Amniotic epithelial cell (primary cell): ENCODE measurements around the gene SCTR.

Source experiments
- DNase-seq: peaks from one replicate; pipeline ENCODE4 v3.0.0-alpha.2; 2010; ENCODE audit warnings: low read depth

The SCTR gene

DNA sequence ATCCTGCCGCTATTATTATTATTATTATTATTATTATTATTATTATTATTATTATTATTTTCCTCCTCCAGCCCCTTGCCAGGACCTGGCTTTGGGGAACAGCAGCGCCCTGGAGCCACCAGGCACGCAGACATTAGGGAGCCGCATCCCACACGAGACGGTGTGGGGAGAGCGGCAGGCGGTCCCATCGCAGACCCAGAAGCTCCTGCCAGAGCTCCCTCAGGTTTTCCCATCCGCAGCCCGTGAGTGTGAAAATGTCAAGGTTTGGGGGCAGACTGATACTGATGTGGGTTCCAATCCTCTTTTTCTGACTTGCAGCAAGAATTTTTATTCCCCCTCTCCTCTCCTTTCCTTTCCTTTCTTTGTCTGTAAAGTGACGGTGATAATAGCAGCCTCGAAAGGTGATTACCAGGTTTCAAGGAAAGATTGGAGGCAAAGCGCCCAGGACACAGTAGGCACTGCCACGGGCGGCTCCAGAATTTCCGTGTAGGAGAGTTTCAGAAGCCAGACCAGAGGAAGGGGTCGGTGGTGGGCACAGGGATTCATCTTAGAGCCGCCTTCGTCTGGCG lies 816 bp downstream of the SCTR start:
- DNase-seq = no peak

DNA sequence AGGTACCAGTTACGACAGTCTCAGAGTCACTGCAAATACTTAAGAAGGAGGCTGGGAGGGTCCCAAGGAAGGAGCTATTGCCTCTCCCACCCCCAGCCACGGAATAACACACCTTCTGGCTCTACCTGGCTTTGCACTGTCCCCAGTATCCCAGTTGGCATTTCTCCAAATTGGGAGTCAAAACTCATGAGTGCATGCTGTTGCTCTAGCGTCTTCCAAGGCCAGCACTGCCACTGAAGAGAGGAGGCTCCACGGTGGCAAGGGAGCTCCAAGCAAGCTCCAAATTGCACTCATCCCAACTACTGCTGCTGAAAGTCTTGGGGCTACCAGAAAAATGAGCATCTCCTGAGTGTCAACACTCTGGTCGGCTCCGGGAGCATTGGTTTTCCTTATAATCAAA lies 1.6 kb downstream of the SCTR start:
- DNase-seq = no peak

DNA sequence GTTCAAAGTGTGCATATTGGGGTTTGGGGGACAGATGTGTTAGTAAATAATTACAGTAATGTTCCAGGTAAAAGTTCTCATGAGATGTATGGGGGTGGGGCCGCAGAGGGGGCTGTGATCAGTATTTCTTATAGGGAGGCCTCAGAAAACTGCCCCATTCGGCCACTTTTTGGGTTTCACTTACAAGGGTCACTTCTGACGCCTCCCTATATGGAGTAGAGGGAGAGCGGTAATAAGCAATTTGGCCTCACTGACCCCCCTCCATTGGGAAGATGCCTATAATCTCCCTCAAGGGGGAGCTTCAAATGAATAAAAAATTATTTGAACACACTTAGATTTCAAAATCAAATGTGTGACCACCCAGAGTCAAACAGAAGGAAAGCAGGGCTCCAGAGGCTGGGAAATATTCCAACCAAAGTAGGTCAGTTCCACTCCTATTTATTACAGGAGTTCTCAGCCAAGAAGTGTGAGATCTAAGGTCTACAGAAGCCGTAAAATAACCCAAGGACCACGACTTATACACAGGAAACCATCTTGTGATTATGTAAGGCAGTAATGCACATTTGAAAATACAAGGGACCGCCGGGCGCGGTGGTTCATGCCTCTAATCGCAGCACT lies 2.7 kb downstream of the SCTR start:
- DNase-seq = no peak

DNA sequence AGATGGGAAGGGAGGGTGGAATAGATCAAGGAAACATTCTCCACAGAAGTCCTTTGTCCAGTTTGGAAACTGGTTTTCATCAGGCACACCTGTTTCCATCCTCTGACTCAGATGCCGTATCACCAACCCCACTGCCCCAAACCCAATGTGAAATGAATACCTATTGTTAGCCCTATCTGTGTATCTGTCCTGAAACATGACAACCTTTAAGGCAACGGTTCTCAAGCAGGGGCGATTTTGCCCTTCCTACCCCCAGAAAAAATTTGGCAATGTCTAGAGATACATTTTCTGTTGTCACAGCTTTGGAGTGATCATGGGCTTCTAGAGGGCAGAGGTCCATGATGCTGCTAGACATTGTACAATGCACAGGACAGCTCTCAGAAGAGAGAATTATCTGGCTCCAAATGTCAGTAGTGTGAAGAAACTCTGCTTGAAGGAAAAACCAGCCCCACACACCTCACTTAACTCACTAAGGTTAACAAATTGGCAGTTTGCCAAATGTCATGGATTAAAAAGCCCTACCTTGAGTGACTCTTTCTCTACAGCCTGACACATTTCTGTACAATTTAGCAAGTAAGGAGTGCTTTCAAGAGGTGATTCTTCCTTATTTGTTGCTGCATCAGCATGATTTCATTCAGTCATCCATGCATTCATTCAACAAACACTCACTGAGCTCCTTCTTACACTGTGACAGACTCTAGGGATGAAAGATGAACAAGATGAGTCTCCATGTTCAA lies 3.4 kb downstream of the SCTR start:
- DNase-seq = no peak

DNA sequence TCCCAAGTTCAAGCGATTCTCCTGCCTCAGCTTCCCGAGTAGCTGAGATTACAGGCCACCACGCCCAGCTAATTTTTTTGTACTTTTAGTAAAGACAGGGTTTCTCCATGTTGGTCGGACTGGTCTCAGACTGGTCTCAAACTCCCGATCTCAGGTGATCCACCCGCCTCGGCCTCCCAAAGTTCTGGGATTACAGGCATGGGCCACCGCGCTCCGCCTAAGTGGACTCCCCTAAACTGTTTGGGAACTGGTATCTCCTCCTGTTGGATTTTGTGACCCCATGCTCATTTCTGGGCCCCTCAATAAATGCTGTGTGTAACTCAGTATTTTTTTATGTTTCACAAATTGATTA lies 5.2 kb downstream of the SCTR start:
- no peak for DNase-seq

DNA sequence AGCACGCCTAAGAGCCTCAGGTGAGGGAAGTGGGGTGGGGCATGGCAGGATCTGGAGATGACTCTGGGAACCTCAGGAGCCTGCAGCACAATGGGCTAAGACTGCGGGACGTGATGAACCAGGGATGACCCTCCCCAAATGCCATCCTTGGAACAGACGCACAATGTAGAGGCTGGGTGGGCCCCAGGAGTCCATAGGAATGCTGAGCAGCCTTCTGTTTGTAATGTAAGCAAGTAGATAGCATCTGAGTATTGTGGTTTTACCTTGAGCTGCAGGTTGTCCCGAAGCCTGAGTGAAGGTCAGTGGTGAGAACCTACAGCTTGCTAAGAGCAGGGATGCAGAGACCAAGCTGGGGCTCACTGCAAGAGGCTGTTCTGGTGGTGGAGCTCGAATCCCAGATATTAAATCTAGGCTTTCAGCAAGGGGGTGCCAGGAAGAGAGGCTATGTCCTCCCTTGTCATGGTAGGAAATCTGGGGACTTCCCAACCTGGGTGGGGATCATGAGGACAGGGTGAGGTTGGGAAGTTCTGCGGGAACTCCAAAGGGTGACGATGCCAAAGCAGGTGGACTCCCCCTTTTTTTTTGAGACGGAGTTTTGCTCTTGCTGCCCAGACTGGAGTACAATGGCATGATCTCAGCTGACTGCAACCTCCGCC lies 5.8 kb downstream of the SCTR start:
- no peak for DNase-seq

DNA sequence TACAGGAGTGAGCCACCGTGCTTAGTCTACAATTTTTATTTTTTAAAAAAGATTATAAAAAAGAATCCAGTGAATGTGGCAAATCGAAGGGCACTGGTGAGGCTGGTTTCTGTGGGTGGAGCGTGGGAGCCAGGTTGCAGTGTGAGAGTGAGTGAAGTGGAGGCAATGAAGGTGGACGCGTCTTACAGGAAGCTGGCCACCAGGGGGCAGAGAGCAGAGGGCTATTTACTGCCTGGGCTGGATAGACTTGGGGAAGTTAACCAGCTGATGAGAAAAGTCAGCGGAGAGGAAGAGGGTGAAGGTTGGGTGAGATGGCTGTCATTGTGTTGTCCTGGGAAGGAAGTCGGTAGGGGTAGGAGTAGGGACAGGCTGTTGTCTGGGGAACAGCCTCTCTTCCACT lies 6.8 kb downstream of the SCTR start:
- DNase-seq = peak; percentile 60

DNA sequence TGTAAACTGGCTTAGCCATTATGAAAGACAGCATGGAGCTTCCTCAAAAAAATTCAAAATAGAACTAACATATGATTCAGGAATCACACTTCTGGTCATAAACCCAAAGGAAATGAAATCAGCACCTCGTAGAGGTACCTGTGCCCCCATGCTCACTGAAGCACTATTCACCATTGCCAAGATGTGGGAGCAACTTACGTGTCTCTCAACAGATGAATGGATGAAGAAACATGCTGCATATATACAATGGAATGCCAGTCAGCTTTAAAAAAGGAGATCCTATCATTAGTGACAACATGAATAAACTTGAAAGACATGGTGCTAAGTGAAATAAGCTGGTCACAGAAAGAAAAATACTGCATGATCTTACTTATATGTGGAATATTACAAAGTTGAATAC lies 8.2 kb downstream of the SCTR start:
- DNase-seq = no peak

DNA sequence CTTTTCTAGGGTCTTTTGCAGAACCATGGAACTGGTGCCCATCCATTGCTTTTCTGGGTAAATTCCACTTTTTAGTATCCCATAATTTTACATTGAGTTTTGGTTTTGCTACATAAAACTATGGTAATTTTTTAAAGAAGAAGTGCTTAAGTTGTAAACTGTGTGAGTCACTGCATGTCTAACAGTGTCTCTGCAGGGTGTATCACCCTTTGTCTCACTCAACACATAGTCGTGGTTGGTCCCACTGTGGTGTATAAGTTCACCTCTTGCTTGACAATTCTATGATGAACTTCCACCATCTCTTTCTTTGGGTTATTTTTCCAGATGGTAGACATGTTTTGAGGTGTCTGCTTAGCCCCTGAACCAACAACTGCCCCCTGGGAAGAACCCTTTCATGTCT lies 10.5 kb downstream of the SCTR start:
- DNase-seq = no peak

DNA sequence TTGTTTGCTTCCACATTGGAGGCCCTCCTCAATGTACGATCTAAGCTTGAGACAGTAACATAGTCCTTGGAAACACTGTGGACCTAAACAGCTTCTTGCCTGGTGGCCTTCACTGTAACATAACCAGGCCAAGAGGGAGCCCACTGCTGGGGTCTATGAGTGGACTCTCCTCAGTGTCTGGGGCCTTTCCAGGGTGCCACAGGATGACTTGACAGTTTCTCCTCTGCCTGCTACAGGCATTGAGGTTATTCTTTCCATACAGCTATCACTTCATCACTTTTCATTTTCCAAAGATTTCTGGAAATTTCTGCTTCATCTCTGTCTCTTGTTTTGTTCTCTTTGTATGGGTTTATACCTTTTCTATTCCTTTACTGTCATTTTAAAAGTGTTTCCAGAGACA lies 11.3 kb downstream of the SCTR start:
- DNase-seq = no peak

DNA sequence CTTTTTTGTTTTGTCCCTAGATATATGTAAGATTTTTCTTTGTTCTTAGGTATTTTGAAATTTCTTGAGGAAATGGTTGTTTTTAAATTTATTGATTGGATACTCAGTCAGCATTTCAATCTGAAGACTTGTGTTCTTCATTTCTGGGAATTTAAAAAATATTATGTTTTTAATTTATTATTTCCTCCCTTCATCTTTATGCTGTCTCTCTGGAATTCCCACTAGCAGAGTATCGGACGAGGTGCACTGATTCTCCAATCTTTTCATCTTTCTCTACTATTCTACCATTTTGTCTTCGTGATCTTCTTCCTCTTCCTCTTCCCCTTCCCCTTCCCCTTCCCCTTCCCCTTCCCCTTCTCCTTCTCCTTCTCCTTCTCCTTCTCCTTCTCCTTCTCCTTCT lies 12.3 kb downstream of the SCTR start:
- no peak for DNase-seq

DNA sequence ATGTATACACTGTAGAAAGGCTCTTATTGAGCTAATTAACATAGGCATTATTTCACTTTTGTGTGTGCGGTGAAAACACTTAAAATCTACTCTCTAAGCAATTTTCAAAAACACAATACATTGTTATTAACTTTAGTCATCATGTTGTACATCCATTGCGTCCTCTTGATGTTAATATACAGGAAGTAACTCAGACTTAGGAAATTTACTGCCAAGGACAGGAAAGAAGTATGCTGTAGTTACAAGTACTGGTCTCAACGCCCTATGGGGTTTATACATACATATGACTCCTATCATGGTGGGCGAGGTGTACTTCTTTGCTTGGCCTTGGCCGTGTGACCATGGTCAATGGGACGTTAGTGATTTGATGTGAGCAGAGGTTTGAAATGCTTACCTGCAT lies 15.5 kb downstream of the SCTR start:
- no peak for DNase-seq

DNA sequence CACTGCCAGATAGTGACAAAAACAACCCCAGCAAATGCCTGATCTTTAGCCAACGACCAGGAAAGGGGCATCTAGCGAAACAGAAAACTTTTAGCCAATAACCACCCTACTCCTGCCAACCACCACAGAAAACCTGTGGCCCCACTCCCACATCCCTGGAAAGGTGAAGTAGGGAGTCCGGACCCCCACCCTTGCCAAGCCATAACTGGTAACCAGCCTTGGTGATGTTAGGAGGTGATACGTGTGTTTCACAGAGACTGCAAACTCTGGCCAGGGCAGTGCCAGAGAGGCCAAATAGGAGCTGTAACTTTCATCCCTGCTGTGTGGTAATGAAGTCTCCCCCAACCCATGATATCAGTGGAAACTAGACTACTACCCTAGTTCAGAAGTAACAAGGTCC lies 27.6 kb downstream of the SCTR start:
- no peak for DNase-seq

DNA sequence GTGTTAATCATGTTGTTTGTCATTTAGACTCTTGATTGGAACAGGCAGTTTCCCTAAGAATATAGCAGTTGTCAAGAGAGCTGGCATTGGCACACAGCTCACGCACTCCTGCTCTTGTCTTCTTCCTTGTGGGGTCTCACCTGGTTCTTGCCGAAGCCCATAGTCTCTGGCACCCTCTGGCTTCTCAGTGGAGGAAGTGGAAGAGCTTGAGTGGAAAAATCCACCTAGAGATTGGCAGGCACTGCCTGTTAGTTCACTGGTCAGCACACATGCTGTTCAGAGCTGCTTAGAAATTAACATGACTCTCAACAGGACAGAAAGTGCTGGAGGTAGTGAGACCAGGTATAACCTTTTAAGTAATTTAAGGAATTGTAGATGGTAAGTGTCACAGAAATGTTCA lies 28.3 kb downstream of the SCTR start:
- DNase-seq = no peak

DNA sequence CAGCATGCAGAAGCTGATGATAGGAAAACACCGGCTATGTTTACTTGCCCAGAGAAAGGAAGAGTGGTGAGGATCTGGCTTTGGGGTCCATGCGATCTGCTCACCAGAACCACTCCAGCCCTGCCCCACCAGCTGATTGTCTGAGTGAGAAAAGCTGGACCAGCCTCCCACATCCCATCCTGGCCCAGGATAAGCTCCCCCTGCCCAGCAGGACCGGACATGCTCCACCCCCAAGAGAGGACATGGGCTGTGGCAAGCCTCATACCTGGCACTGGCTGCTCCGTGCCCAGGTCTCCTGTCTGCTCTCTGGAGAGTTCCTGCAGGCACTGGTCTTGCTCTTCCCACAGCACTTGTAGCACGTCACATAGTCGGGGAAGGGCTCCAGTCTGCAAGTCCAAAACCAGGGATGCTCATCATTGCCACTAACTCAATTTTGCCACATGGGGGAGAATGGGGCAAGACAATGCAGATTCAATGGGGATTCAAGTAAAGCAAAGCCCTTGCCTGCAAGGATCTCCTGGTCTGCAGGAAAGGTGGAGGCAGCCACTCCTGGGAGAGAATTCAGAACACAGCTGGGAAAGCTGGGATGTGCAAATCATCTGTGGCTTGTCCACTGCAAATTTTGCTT lies 30.0 kb downstream of the SCTR start:
- no peak for DNase-seq

DNA sequence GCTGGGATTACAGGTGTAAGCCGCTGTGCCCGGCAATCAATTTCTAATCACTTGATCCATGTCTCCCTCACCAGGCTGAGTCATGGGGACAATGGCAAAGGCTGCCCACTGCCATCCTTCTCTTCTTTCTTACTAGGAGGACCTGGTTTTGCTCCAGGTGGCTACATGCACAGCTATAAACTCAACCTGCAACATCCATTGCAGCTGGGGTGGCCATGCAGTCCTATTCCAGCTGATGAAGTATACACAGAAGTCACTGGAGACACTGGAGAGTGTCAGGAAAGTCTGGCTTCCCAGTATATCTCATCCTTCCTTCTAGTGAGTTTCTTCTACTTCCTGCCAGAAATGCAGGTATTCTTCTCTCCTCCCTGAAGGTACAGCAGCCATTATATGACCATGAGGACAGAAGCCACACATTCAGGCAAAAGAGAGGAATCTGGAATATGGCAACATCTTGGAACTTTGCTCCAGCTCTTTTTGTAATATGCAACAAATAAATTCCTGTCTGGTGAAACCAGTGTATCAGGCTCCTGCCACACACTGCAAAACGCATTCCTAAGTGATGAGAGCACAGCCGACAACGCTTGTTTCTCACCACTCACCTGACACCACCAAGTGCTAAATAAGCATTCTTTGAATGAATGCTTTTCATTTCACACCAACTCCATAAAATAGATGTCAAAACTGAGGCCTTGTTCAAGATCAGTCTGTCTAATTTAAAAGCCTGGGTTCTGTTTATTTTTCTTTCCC lies 32.3 kb downstream of the SCTR start:
- DNase-seq = peak; percentile 93

DNA sequence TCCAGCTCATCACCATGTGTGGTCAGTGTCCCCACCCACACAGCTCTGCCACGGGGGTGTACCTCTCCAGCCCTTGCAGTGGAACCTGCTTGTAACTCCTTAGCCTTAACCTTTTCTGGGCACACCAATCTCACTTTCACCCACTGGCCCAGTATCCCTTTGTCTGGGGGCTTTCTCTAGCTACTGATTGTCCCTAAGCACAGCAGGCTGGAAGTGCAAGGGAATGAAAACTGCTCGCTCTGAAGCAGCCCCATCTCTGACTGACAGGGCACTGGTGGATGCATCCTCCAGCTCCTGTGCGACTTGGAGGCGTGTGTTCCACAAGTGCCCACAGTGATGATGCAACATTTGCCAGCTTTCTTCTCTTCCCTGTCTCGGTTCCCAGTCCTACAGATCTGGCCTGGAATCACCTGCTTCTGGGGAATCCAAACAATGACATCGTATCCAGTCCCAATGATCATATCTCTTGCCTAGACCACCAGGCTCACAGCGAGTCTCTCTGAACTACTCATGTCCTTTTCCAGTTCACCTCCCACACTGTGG lies 33.6 kb downstream of the SCTR start:
- peak; percentile 20 for DNase-seq

DNA sequence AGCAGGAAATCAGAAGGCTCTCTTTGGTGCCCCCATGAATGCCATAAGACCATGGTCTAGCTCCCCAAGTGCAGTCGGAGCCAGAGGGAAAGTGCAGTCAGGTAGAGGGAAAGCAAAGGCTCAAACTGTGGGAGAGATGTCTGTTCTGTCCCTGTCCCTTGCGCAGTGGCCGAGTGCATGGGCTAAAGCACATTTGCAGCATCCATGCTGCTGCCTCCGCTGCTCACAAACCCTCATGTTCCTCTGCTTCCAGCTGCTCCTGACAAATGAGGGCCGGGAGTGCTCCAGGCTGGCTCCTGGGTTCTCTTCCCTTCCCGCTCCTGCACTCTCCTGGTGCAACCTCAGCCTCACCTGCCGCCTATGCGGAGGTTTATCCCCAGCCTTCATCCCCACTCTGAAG lies 34.2 kb downstream of the SCTR start:
- no peak for DNase-seq

DNA sequence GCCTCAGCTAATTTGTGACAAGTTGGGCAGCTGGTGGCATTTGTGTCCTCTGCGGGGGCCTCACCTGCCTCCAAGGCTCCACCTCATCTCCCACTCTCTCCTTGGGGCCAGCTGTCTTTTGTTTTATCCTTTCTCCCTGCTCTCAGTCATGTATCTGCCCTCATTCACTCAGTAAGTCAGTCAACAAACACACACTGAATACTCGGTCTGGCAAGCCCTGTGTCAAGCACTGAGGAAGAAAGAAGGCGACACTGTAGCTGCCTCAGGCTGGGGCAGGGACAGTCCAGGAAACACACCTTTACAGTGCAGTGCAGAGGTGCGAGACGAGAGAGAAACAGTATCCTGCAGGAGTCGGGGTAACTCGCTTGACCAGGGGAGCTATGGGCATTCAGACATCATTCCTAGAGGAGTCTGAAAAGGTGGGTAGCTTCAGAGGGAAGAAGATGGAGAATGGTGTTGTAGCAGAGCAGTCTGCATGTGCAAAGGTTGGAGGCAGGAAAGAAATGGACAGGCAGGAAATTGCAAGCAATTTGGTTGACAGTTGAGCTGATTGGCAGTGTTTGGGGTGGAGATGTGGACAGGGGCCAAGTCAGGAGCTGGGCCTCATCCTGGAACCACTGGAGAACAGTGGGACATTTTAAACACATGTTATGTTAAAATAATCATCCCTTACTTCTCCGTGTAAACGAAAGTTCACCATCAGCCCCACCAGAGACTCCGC lies 34.9 kb downstream of the SCTR start:
- no peak for DNase-seq

DNA sequence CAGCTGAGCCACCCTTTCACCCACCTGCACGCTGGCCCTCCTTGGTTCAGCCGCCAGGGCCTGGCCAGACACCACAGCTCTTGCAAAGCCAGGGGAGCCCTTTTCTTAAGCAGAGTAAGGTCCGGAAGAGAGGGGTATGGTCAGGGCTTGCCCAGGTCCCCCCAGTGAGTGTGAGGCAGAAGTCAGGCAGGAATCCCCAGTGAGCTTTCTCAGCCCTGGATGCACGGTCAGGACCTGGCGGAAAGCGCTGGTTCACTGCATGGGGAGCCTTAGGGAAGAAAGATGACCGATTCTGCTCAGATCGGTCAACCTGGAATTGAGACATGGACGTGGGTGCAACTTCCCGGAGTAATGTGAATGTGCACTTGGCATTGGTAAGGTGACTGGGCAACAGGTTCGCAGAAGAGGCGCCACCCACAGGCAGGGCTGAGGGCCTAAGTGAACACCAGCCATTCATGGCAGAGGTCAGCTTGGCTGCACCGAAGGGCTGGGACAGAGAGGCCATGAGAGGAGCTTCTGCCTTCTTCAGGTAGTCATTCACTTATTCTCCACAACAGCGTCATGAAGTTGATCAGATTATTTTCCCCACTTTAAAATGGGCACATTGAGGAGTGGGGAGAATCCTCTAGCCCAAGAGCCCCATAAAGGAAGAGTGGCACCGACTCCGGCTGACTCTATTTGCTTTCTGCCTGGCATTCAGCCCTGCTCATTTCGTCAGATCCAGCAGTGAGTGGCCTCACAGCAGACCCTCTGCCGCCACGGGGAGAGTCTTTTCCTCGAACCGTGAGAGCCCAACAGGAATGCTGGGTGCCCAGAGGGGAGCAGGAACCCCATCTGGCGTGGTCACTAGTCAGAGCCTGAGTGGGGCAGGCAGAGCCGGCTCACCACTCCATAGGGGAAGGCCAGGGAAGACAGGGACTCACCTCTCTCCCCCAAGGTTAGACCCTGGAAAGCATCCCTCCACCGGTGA lies 35.8 kb downstream of the SCTR start:
- DNase-seq = no peak
